ENCODE data around the gene OSBPL7.

OSBPL7 gene

GRCh38 chr17:47823519-47823918, 1.9 kb upstream of the OSBPL7 start:
- DNase-seq (ENCODE audit: low read depth), result no peak

GRCh38 chr17:47822785-47823184, 1.2 kb upstream of the OSBPL7 start:
- no peak for DNase-seq (ENCODE audit: low read depth)

GRCh38 chr17:47821031-47821423, 567 bp downstream of the OSBPL7 start:
- no peak for DNase-seq (ENCODE audit: low read depth)

GRCh38 chr17:47820033-47820789, 1.4 kb downstream of the OSBPL7 start:
- no peak for DNase-seq (ENCODE audit: low read depth)

DNA sequence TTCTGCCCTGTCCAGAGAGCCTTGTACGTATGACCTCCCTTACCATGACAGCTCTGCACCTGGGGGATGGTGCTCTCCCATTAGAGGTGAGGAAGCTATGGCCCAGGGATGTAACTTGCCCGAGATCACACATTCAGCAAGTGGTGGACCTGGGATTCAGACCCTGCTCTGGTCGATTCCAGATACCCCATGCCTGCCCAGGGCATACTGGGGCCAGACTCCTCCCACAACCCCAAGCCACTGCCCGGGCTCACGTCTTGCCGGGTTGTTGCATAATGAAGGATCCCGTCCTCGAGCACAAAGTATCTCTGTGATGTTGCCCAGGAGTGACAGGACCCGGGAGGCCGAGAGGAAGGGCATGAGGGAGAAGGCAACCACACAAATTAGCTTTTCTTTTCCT, 2.1 kb downstream of the OSBPL7 start:
- DNase-seq (ENCODE audit: low read depth), result no peak

- no peak for DNase-seq (ENCODE audit: low read depth)
Measured at GRCh38 chr17:47818002-47818695, 3.4 kb downstream of the OSBPL7 start.

DNA sequence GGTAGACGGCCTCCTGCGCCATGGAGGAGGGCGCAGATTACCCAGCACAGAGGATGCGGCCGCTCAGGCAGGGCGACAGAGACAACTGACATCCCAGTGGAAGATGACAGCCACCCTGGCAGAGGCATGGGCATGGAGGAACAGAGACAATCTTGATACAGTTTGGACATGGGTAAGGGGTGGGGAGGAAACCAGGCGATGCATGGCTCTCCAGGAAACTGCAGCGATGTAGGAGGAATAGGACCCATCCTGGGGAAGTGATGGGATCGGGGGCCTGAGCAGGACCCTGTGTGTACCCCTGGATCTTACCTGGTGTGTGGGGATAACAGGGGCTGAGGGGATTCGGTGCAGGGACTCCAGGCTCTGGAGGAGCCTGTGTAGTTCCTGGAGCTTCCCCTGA, 4.6 kb downstream of the OSBPL7 start:
- no peak for DNase-seq (ENCODE audit: low read depth)

DNA sequence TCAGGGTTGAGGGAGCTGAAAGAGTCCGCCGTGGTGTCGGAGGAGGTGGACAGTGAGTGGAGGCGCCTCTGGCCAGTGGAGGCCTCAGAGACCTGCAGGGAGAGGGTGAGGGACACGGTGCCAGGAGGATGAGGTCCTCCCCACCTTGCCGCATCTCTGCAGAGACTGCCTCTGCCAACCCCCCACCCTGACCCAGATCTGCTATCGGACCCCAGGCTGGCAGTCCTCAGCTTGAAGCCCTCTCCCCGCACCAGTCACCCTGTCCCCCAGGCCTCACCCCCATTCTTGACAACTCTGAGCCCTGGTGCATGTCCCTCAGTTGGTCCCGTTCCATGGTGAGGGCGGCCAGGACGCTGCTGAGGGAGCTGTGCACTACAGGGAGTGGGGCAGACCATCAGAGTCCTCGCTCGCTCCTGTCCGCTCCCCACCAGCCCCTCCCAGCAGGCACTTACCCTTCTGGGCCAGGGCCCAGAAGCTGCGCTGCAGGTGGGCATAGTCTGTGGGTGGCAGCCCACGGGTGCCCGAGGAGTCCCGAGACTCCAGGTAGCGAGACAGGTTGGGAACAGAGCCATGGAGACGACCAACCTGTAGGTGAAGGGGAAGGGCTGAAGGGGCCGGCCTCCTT, 5.4 kb downstream of the OSBPL7 start:
- no peak for DNase-seq (ENCODE audit: low read depth)

GRCh38 chr17:47815106-47815918, 6.3 kb downstream of the OSBPL7 start:
- DNase-seq (ENCODE audit: low read depth), result no peak

- DNase-seq (ENCODE audit: low read depth), result no peak
Measured at GRCh38 chr17:47813512-47814031, 8.0 kb downstream of the OSBPL7 start.

GRCh38 chr17:47813077-47813476, 8.5 kb downstream of the OSBPL7 start:
- DNase-seq (ENCODE audit: low read depth), result no peak

DNA sequence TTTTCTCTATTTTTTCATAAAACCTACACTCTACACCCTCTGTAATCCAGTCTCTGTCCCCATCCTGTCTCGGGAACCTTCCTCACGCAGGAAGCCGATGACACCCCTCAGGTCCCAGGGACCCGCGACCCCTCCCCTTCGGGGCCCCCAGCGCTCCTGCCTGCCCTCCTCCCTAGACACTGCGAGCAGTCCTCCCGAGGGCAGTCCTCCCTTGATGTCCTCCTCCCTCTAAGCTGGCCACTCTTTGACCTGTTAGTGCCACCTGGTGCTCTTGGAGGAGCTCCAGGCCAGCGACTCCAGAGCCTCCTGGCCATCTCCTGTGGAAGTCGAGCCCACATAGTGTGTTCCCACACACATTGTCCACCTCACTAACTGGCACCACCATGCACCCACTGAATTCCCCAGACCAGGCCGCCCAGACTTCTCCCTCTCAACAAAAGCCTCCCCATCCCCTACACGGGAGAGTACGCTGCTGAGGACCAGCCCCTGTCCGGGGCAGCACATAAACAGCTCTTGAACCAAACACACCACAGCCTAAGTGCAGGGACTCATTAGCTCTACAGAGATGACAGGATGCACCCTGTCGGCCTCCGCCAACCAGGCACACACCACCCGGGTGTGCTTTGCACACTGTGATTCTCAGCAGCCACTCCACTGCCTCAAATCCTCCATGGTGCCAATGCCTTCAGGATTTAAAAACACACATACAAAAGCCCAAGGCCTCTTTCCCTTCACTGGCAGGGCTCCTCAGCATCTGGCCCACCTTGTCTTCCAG, 9.3 kb downstream of the OSBPL7 start:
- DNase-seq (ENCODE audit: low read depth), result no peak

- DNase-seq (ENCODE audit: low read depth), result no peak
Measured at GRCh38 chr17:47811709-47812108, 9.9 kb downstream of the OSBPL7 start.

GRCh38 chr17:47810901-47811635, 10.5 kb downstream of the OSBPL7 start:
- no peak for DNase-seq (ENCODE audit: low read depth)

- peak; percentile 97 for DNase-seq (ENCODE audit: low read depth)
Measured at GRCh38 chr17:47810200-47810821, 11.3 kb downstream of the OSBPL7 start.

DNA sequence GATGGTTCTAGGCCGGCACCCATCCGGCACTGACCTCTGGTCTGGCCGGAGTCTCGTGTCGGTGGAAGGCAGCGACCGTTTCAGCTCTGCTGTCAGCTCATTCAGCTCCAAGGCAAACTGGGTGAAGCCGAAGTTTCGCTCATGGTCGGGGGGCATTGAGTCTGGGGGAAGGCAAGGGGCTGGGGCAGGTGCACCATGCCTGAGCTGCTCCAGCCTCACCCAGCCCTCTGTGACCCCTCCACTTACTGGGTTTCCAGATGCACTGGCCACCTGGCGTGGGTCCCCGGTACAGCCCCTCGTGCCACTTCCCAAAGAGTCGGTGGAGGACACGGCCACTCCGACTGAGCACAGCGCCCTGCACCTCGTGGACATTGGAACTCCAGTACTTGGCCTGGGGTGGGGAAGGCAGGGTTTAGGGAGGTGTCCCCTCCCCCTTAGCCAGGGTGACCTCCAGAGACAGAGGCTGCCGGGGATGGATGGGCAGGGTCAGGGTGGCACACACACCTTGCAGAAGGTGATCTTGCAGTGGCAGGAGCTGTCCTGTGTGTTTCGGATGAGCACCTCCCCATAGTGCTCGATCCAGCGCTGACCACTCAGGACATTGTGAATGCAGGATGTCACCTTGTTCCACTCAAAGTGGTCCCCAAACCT, 12.6 kb downstream of the OSBPL7 start:
- DNase-seq (ENCODE audit: low read depth), result no peak

GRCh38 chr17:47808036-47808829, 13.4 kb downstream of the OSBPL7 start:
- DNase-seq (ENCODE audit: low read depth), result no peak

DNA sequence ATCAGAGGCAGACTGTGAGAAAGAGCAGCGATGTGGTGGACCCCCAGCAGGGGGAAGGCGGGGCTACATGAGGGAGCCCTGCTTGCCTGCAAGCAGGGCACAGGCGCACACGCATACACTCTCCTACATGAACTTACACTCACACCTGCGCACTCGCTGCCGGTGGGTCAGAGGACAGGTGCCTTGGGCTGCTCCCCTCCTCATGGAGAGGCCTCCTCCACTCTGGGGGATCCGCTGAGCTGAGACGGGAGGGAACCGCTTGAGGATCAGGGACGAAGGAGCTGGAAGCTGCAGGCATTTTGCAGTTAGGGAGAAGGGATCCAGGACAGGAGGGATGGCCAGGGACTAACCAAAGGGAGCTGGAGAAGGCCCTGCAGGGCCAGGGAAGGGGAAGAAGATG, 14.2 kb downstream of the OSBPL7 start:
- DNase-seq (ENCODE audit: low read depth), result no peak

DNA sequence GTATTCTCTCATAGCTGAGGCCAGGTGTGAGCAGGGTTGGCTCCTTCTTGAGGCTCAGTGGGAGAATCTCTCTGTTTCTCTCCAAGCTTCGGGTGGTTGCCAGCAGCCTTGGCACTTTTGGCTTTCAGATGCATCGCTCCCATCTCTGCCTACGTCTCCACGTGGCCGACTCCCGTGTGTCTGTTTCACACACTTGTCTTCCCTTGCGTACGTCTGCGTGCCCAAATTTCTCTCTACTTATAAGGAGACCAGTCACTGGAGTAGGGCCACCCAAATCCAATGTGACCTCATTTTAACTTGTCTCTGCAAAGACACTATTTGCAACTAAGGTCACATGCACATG, 14.7 kb downstream of the OSBPL7 start:
- no peak for DNase-seq (ENCODE audit: low read depth)

Data from iris pigment epithelial cell (primary cell).